Caco-2 (cell line): Measurements from ENCODE around the gene RABGAP1L. TPM values are rescaled to one million over a fixed set of nuclear protein-coding genes. Genes with fewer than 3 reads are reported as not detected.
"Not testable (repeated sequence)": the region's sequence is repeated elsewhere in the genome, so short reads cannot be mapped to it uniquely, and the experiment has no call there.

Experiments used
- BruUV-seq: library from RNA; stranded (reverse); fragments of 400-500 nt; replicated peaks from 2 replicates; lab custom pipeline; 2021; lab: Mats Ljungman, UMichigan
- CTCF ChIA-PET: fragments of 300-600 bp; sonication (Branson Sonifier 250); formaldehyde crosslinking; loops from one replicate; lab custom pipeline; 2022; ENCODE audit warnings: antibody characterized with exemption; lab: Charles Lee
- POLR2A ChIA-PET: fragments of 300-600 bp; sonication (Branson Sonifier 250); formaldehyde crosslinking; loops from one replicate; lab custom pipeline; 2022; ENCODE audit warnings: antibody characterized with exemption; lab: Charles Lee
- DNase-seq, 2 experiments: peaks; one replicate each; pipeline versions ENCODE4 v3.0.0 to v3.0.0-alpha.2; 2020 to 2022
- H3K27me3 ChIP-seq: replicated peaks from 2 replicates; pipeline ENCODE4 v1.6.0; 2011; ENCODE audit warnings: low read length; ENCODE audit not compliant: control insufficient read depth, insufficient read depth
- H3K36me3 ChIP-seq: 2 replicates; pipeline ENCODE4 v1.5.1; 2011; ENCODE audit warnings: low read length; ENCODE audit not compliant: control insufficient read depth, insufficient read depth
- H3K4me1 ChIP-seq: fragments of 250-450 bp; sonication (Bioruptor Pico); 2 replicates; pipeline ENCODE4 v1.5.1; 2020; ENCODE audit warnings: mild to moderate bottlenecking
- H3K4me3 ChIP-seq: 2 replicates; pipeline ENCODE4 v1.5.1; 2011; ENCODE audit warnings: low read depth, mild to moderate bottlenecking, control low read depth, low read length
- H3K9me3 ChIP-seq: fragments of 250-450 bp; sonication (Bioruptor Pico); 2 replicates; pipeline ENCODE4 v1.5.1; 2020; ENCODE audit warnings: mild to moderate bottlenecking, moderate library complexity
- H3K27ac Mint-ChIP-seq: one replicate; pipeline ENCODE4 v1.8.0; 2022; ENCODE audit warnings: mixed read lengths; ENCODE audit not compliant: unreplicated experiment
- H3K27me3 Mint-ChIP-seq: one replicate; pipeline ENCODE4 v1.8.0; 2022; ENCODE audit warnings: mixed read lengths; ENCODE audit not compliant: insufficient read depth, unreplicated experiment
- H3K36me3 Mint-ChIP-seq: one replicate; pipeline ENCODE4 v1.8.0; 2022; ENCODE audit warnings: mild to moderate bottlenecking, mixed read lengths; ENCODE audit not compliant: insufficient read depth, unreplicated experiment
- H3K4me1 Mint-ChIP-seq: one replicate; pipeline ENCODE4 v1.8.0; 2022; ENCODE audit warnings: low read depth, mixed read lengths; ENCODE audit not compliant: unreplicated experiment
- H3K4me3 Mint-ChIP-seq: one replicate; pipeline ENCODE4 v1.8.0; 2022; ENCODE audit warnings: mild to moderate bottlenecking, moderate library complexity, mixed read lengths; ENCODE audit not compliant: unreplicated experiment
- H3K9me3 Mint-ChIP-seq: one replicate; pipeline ENCODE4 v1.8.0; 2022; ENCODE audit warnings: mixed read lengths; ENCODE audit not compliant: unreplicated experiment
- intact Hi-C: fragments of 100-400 bp; cut with micrococcal nuclease; formaldehyde crosslinking; loops from one replicate; pipeline ENCODE4 v1.10.0; 2022; ENCODE audit not compliant: unreplicated experiment
- total RNA-seq: library from RNA; stranded (reverse); gene quantifications from 2 replicates; pipeline ENCODE4 v1.2.3, GENCODE V29; 2022
- TF ChIP-seq, protein P1 (sequence below), 2 experiments: fragments of 200-600 bp in 1 of 2; IDR thresholded peaks; 1 replicate in 1 of 2; 2 replicates in 1 of 2; pipeline versions ENCODE4 v1.5.1 to v1.8.0; 2011 to 2022; ENCODE audit warnings: antibody characterized with exemption in 1 of 2, control low read depth in 1 of 2, inconsistent platforms in 1 of 2, low read depth in 1 of 2, low read length in 1 of 2, mild to moderate bottlenecking in 1 of 2, moderate library complexity in 1 of 2; ENCODE audit not compliant: insufficient read depth in 1 of 2, severe bottlenecking in 1 of 2, unreplicated experiment in 1 of 2

RABGAP1L gene
- total RNA-seq, 1 experiment from 2014 or later: 20.3 TPM

DNA sequence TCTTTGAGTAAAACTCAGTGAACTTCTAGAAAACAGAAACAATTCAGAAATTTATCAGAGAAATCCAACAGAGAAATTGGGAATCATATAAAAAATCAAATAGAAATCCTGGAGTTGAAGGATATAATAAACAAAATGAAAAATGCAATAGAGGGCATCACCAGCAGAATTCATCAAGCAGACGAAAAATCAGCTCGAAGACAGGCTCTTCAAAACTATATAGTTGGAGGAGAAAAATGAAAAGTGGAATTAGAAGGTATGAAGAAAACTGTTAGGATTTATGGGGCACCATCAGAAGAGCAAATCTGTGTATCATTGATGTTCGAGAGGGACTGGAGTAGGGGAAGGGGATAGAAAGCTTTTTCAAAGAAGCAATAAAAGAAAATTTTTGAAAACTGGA lies 167.0 kb downstream of the RABGAP1L start:
- no peak for DNase-seq
- H3K4me1 ChIP-seq: no peaks in the 10 kb centered on the region
- no peak overlapping the region for H3K4me3 ChIP-seq
- no peak overlapping the region for H3K4me3 Mint-ChIP-seq
- CTCF ChIA-PET: no interaction called here
- H3K36me3 Mint-ChIP-seq: peaks cover 6% of the 10 kb centered on the region
- TF ChIP-seq, protein P1, sequence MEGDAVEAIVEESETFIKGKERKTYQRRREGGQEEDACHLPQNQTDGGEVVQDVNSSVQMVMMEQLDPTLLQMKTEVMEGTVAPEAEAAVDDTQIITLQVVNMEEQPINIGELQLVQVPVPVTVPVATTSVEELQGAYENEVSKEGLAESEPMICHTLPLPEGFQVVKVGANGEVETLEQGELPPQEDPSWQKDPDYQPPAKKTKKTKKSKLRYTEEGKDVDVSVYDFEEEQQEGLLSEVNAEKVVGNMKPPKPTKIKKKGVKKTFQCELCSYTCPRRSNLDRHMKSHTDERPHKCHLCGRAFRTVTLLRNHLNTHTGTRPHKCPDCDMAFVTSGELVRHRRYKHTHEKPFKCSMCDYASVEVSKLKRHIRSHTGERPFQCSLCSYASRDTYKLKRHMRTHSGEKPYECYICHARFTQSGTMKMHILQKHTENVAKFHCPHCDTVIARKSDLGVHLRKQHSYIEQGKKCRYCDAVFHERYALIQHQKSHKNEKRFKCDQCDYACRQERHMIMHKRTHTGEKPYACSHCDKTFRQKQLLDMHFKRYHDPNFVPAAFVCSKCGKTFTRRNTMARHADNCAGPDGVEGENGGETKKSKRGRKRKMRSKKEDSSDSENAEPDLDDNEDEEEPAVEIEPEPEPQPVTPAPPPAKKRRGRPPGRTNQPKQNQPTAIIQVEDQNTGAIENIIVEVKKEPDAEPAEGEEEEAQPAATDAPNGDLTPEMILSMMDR (IDR thresholded peaks at IDR 0.05; ENCODE audit: insufficient read depth in 1 of 2, low read depth in 1 of 2, low read length in 1 of 2, severe bottlenecking in 1 of 2, unreplicated experiment in 1 of 2): no peak
- POLR2A ChIA-PET: no interaction called here
- no peaks in the 10 kb centered on the region for H3K4me1 Mint-ChIP-seq
- H3K36me3 ChIP-seq: no peaks in the 10 kb centered on the region
- intact Hi-C loops: no loop called here
- no peak overlapping the region for H3K27ac Mint-ChIP-seq
- H3K9me3 ChIP-seq: peaks cover 23% of the 10 kb centered on the region
- BruUV-seq: no TSS peak
- H3K27me3 ChIP-seq: no peaks in the 10 kb centered on the region
- peaks cover 48% of the 10 kb centered on the region for H3K9me3 Mint-ChIP-seq
- no peaks in the 10 kb centered on the region for H3K27me3 Mint-ChIP-seq

- ChIA-PET POLR2A (no interaction called here), CTCF (no interaction called here)
- H3K4me3 ChIP-seq: no peak overlapping the region
- no TSS peak for BruUV-seq
- no peak for DNase-seq
- Mint-ChIP-seq H3K9me3 (no peaks in the 10 kb centered on the region), H3K4me1 (no peaks in the 10 kb centered on the region), H3K27me3 (no peaks in the 10 kb centered on the region), H3K4me3 (no peak overlapping the region), H3K36me3 (no peaks in the 10 kb centered on the region), H3K27ac (no peak overlapping the region)
- intact Hi-C loops: no loop called here
- no peaks in the 10 kb centered on the region for H3K4me1 ChIP-seq
- H3K27me3 ChIP-seq: no peaks in the 10 kb centered on the region
- H3K36me3 ChIP-seq: no peaks in the 10 kb centered on the region
- H3K9me3 ChIP-seq: no peaks in the 10 kb centered on the region
- TF ChIP-seq, protein P1 (IDR thresholded peaks at IDR 0.05; ENCODE audit: insufficient read depth in 1 of 2, low read depth in 1 of 2, low read length in 1 of 2, severe bottlenecking in 1 of 2, unreplicated experiment in 1 of 2): no peak
Observed at GRCh38 chr1:174333437-174333836, 174.1 kb downstream of the RABGAP1L start.

- no TSS peak for BruUV-seq
- TF ChIP-seq, protein P1 (IDR thresholded peaks at IDR 0.05; ENCODE audit: insufficient read depth in 1 of 2, low read depth in 1 of 2, low read length in 1 of 2, severe bottlenecking in 1 of 2, unreplicated experiment in 1 of 2): no peak
- DNase-seq: no peak
- Histone ChIP-seq H3K27me3 (no peaks in the 10 kb centered on the region), H3K36me3 (no peaks in the 10 kb centered on the region), H3K4me3 (no peak overlapping the region), H3K9me3 (no peaks in the 10 kb centered on the region), H3K4me1 (no peaks in the 10 kb centered on the region)
- intact Hi-C loops: no loop called here
- ChIA-PET CTCF (no interaction called here), POLR2A (no interaction called here)
- Mint-ChIP-seq H3K4me3 (no peak overlapping the region), H3K27ac (no peak overlapping the region), H3K27me3 (no peaks in the 10 kb centered on the region), H3K9me3 (no peaks in the 10 kb centered on the region), H3K4me1 (no peaks in the 10 kb centered on the region), H3K36me3 (no peaks in the 10 kb centered on the region)
Observed at GRCh38 chr1:174337000-174337681, 177.8 kb downstream of the RABGAP1L start.

- H3K36me3 ChIP-seq, intact Hi-C loops, POLR2A ChIA-PET, H3K36me3 Mint-ChIP-seq, H3K9me3 ChIP-seq, H3K4me3 Mint-ChIP-seq, DNase-seq, H3K27ac Mint-ChIP-seq, H3K4me1 Mint-ChIP-seq, H3K4me1 ChIP-seq, H3K9me3 Mint-ChIP-seq, H3K27me3 ChIP-seq, H3K27me3 Mint-ChIP-seq, CTCF ChIA-PET, BruUV-seq, H3K4me3 ChIP-seq: not testable (repeated sequence)
Observed at GRCh38 chr1:174340404-174340803, 181.1 kb downstream of the RABGAP1L start.
